ENCODE data around the gene SLC12A5.
"Not testable (repeated sequence)": the region's sequence is repeated elsewhere in the genome, so short reads cannot be mapped to it uniquely, and the experiment has no call there.

The SLC12A5 gene

DNA sequence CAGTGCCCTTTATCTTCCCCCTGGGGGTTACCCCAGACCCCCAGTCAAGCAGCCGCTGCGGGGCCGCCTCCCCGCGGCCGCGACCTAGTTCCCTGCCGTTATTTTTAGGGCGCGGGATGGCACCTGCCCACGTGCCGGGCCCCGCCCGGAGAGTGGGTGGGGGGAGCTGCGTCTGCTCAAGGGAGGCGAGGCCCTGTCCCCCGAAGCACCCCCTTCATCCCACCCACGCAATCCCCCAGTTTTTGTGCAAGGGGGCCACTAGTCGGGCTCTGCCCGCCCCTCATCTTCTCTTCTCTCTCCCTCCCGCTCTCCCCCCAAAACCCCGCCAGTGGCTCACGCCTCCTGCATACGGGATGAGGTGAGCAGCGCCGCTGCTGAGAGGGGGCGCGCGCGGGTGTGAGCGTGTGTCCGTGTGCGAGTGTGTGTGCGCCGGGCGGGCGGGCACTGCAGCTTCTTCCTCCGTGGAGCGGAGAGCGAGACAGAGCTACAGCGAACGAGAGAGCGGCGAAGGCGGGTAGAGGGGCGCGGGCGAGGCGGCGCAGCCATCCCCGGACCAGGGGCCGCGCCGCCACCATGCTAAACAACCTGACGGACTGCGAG is at the start of gene SLC12A5:
Gene SLC12A5 (plus strand): TSS at position 444 of the 600 bp plus-strand sequence. CDS start 130 bp downstream, at position 574.
- DNase-seq, result no peak

DNA sequence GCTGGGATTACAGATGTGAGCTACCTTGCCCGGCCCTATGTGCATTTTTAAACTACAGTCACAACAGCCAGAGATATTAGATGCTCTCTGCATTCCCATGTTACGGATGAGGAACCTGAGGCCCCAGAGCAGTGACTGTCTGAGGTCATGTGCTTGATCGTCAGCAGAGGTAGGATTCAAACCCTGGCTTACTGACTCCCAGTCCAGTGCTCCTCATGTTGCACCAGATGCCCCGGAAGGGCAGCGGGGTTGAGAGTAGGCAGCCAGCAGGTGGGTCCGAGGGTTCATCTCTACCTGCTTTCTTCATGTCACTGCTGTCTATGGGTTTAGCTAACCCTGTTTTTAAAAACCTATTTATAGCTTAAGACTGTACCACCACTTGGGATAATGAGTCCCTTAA is 47.8 kb upstream of the SLC12A5 start:
- DNase-seq, result no peak

DNA sequence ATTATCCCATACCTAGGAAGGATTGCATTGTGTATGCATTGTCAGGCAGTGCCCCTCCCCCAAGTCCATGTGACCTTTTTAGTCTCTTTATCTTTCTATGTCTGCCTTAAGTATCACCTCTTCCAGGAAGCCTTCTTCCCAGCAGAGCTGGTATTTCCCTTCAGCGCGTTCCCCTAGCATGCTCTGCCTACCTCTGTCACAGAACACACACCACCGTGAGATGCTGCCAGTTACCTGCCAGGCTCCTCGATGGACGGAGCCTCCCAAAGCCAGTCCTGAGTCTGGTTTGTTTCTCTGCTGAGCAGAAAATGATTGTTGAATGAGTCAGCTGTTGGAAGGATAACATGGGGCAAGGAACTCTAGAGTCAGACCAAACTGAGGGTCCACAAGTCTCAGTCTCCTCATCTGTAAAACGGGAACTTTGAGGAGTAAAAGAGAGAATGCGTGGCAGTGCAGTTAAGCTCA is 45.7 kb upstream of the SLC12A5 start:
- no peak for DNase-seq

GRCh38 chr20:45985573-45985972 is 43.4 kb upstream of the SLC12A5 start:
- no peak for DNase-seq

GRCh38 chr20:45987108-45987780 is 41.8 kb upstream of the SLC12A5 start:
- DNase-seq, result peak; percentile 53

- not testable (repeated sequence) for DNase-seq
Observed at GRCh38 chr20:45988830-45989229, 40.2 kb upstream of the SLC12A5 start.

DNA sequence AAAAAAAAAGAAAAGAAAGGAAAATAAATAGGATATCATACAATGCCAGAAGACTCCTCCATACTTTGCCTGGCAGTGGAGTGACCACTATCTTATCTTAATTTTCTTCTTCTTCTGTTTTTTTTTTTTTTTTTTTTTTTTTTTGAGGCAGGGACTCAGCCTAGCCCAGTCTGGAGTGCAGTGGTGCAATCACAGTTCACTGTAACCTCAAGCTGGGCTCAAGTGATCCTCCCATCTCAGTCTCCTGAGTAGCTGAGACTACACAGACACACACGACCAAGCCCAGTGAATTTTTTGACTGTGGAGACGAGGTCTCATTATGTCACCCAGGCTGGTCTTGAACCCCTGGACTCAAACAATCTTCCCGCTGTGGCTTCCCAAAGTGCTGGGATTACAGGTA is 37.4 kb upstream of the SLC12A5 start:
- DNase-seq, result no peak

- no peak for DNase-seq
Observed at GRCh38 chr20:45993197-45993951, 35.6 kb upstream of the SLC12A5 start.

GRCh38 chr20:45994761-45995493 is 34.1 kb upstream of the SLC12A5 start:
- DNase-seq, result no peak

GRCh38 chr20:45995495-45996097 is 33.4 kb upstream of the SLC12A5 start:
- DNase-seq, result not testable (repeated sequence)

GRCh38 chr20:45997187-45997586 is 31.8 kb upstream of the SLC12A5 start:
- no peak for DNase-seq

- DNase-seq, result no peak
Observed at GRCh38 chr20:45998337-45998736, 30.7 kb upstream of the SLC12A5 start.

DNA sequence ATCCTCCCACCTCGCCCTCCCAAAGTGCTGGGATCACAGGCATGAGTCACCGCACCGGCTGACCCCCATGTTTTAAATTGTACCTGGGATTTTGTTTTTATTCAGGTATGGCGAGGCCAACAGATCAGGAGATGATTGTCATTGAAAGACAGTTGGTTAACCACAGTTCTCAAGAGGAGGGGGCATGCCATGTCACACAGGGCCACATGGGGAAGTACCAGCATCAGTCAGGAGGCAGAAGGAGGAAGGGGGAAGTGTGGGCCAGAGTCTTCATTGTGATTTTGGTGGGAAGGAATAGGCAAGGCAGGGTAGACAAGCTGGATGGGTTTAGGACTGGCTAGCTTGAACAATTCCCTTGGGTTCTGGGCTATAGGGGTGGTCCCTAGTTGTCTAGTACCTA is 30.3 kb upstream of the SLC12A5 start:
- no peak for DNase-seq

- DNase-seq, result no peak
Observed at GRCh38 chr20:45999557-46000261, 29.3 kb upstream of the SLC12A5 start.

GRCh38 chr20:46000262-46000996 is 28.6 kb upstream of the SLC12A5 start:
- DNase-seq, result no peak

DNA sequence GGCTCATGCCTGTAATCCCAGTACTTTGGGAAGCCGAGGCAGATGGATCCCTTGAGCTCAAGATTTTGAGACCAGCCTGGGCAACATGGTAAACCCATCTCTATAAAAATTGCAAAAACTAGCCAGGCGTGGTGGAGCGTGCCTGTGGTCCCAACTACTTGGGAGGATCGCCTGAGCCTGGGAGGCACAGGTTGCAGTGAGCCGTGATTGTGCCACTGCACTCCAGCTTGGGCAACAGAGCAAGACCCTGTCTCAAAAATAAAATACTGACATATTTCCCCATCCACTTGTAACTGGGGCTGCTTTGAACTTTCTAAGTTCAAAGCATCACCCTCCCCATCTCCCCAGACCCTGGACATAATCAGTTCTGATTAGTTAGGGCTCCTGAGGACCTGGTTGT is 27.5 kb upstream of the SLC12A5 start:
- no peak for DNase-seq

DNA sequence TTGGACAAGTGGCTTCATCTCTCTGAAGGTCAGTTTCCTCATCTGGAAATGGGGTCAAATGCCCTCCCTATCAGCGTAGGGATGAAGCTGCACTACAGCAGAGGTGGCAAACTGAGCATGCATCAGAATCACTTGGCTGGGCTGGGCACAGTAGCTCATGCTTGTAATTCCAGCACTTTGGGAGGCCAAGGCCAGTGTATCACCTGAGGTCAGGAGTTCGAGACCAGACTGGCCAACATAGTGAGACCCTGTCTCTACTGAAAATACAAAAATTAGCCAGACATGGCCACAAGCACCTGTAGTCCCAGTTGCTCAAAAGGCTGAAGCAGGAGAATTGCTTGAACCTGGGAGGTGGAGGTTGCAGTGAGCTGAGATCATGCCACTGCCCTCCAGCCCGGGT is 27.0 kb upstream of the SLC12A5 start:
- DNase-seq, result no peak

GRCh38 chr20:46004187-46004586 is 24.8 kb upstream of the SLC12A5 start:
- DNase-seq, result no peak

GRCh38 chr20:46004889-46005473 is 24.0 kb upstream of the SLC12A5 start:
- DNase-seq, result no peak

GRCh38 chr20:46006022-46006705 is 22.9 kb upstream of the SLC12A5 start:
- DNase-seq, result no peak

All from NCI-H1092 treated with DMSO at 0.1 percent for 48 hours (cell line).